HG03139 (cell line): Measurements from ENCODE around the gene IFT20.
"Not testable (repeated sequence)": the region's sequence is repeated elsewhere in the genome, so short reads cannot be mapped to it uniquely, and the experiment has no call there.

ENCODE experiments used
- ATAC-seq: cut with Tn5 transposase; IDR thresholded peaks from one replicate; pipeline ENCODE4 v1.9.1; 2021; ENCODE audit not compliant: unreplicated experiment

The IFT20 gene

DNA sequence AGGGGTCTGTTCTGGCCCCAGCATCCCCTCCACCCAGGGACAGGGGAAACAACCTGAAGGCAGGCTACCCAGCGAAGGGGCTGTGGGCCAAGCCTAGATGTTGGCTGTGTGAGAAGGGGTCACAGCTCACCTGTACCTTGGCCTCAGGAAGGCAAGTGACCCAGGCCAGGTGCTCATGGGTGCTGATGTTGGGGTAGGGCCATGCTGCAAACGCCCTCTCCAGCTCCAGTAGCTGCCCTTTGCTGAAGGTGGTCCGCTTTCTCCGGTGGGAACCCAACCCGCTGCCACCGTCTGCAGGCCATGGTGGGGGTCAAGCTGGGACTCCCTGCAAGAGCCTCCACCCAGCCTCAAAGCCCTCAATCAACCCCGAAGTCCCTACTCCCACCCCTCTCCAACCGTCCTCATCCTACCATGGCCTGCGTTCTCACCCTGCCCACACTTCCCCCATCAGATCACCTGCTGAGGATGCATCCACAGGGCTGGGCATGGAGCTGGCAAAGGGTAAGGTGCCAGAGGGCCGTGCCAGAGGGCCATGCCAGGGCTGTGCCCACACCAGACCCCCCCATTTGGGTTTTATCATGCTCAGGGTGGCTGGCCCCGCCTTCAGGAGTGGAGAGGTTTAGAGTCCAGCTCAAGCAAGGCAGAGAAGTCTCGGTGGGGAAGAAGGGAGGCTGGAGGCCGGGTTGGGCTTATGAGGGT, 29.5 kb upstream of the IFT20 start, which contains the start of gene SEBOX:
TSS of gene SEBOX (minus strand) at position 535 of the 699 bp plus-strand sequence. CDS start at position 487, 48 bp downstream.
- no peak for ATAC-seq

DNA sequence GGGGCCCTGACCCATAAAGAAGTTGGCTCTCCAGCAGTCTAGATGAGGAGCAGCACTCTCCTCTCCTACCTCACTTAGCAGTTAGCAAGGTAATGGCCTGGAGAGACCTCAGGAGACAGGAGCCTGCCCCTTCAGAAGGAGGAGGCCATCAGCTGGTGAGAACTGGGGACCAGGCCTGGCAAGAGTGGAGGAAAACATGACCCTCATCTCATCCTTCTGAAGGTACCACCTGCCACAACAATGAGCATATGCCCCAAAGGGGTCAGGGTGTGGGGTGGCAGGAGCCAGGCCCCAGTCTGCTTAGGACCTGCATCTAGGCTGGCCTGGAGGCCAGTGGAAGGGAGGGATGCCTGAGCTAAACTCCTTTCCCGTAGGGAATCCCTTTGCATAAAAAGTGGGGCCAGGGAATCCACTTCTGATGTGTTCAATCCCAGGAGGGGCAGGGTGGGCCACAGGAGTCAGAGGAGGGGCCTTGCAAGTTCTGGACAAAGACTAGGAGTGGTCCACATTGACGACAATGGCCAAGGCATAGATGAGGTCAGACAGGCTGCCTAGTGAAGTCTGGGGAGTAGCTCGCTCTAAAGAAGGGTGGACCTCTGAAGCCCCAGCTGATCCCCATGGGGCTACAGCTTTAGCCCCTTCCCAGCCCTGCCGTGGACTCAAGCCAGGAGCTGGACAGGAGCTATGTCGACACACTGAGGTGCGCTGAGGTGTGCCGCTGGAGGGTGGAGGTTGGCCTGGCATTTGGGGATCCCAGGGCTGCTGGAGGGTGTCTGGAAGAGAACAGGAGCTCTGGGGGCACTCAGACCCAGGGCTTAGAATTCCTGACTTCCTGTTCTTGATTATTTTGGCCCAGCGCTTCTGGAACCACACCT, 28.7 kb upstream of the IFT20 start:
- no peak for ATAC-seq

DNA sequence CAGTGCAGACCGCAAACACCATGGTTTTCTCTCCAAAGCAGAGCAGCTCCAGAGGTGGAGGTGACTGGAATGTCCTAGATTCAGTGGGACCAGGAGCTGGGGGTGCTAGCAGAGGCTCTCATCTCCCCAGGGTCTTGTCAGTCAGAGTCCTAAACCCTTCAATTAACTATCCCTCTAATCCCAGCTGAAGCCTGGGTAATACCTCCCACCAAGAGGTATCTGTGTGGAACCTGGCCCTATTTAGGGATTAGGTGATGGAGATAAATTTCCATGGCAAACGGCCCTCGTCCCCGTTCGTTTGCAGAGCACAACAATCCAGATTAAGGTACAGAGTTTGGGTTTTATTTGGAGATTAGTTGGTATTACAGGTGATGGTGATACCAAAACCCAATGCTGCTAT, 27.9 kb upstream of the IFT20 start:
- ATAC-seq, result no peak

DNA sequence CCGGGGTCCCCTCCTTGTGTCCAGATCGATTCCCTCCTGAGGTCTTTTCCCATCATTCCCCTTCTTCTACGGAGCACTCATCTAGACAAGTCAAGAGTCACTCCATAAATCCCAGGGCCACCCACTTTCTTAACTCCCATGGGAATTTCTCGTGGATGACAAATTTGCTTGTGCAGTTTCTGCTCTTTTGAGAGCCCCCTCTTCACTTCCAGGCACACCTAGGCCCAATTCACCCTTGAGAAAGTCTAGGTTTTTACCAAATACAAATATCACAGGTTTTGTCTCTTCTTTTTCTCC, 22.6 kb upstream of the IFT20 start:
- no peak for ATAC-seq

DNA sequence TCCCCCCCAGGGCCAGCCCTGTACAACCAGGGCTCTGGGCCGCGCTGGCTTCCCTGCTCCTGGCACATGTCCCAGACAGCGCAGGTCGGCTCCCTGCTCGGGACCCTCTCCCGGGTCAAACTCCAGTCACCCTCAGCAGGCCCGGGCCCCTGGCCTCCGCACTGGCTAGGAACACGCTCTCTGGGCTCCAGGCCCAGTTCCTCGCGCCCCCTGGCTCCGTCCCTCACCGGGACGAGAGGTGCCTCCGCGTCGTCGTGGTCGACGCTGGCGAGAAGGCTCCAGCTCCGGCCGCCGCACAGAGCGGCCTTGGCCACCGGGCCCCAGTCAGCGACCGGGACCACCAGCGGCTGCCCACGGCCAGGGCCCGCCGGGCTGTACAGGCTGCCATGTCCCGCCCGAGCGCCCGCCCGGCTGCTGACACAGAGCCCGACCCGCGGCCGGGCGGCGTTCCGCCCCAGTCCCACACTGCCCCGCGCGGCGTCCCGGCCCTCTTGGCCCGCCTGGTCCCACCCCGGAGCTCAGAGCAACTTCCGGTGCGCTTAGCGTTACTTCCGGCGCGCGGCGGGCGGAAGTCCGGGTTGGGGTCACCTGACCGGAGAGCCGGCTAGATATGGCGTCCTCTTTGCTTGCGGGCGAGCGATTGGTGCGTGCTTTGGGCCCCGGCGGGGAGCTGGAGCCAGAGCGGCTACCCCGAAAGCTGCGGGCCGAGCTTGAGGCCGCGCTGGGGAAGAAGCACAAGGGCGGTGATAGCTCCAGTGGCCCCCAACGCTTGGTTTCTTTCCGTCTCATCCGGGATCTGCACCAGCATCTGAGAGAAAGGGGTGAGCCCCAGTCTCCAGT, 22.0 kb upstream of the IFT20 start, which contains the start of gene POLDIP2:
TSS of gene POLDIP2 (minus strand) at position 467 of the 840 bp plus-strand sequence. CDS start at position 388, 79 bp downstream.
- ATAC-seq, result peak; percentile 95

DNA sequence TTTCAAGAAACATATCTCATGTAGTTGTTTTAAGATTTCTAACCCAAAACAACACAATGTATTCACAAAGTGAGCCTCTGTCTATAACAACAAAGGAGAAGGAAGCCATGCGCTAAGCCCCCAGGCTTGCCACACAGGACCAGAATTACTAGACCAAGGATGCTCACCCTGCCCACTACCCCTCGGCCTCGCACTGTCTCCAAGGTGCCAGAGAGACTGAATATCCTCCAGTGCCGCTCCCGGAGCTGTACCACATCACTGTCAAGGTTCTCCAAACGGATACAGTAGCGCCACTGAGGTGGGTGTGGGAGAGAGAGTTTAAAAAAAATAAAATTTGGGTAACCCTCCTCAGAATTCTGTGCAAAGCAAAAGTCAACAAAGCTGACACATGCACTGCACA, 15.0 kb upstream of the IFT20 start:
- ATAC-seq, result no peak

DNA sequence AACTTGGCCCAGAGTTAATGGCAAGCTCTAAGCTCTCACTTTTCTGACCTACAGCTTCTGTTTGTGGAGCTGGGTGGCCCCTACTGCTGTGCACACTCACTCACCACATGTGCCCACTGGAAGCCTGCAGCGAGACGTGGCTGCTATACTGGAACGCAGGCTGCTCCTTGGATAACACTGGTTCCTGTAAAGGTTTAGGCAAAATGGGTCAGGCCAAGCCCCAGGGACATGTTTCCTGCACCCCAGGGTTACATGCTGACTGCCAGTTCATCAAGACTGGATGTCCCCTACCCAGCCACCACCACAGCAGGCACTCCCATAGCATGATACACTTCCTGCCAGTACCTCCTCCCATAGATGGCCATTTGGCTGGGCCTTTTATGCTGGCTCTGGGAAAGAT, 13.7 kb upstream of the IFT20 start:
- no peak for ATAC-seq

DNA sequence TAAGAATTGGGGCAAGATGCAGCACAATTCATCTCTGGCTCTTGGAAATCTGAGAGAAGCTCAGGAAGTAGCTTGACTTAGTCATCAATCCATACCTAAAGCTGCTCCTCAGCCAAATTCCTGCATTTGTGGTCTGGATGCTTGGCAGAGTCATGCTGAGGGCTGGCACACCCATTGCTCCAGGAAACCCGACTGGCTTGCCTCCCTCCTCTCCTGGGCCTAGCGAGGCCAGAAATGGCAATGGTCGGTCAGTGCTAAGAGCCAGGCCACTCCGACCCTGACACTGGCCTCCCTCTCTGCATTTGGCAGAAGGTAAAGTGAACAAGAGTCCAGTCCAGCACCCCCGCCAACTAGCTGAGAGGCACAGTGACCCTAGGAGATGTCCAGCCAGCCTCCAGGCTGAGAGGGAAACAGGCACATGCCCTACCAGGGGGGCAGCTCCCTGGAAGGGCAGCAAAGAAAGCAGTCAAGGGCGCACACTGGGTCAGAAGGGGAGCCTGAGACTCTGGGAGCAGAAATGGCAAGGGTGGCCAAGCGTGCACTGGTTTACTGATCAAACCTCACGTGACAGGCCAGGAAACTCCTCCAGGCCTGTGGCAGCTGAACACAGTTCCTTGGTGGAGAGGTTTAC, 12.1 kb upstream of the IFT20 start:
- no peak for ATAC-seq

DNA sequence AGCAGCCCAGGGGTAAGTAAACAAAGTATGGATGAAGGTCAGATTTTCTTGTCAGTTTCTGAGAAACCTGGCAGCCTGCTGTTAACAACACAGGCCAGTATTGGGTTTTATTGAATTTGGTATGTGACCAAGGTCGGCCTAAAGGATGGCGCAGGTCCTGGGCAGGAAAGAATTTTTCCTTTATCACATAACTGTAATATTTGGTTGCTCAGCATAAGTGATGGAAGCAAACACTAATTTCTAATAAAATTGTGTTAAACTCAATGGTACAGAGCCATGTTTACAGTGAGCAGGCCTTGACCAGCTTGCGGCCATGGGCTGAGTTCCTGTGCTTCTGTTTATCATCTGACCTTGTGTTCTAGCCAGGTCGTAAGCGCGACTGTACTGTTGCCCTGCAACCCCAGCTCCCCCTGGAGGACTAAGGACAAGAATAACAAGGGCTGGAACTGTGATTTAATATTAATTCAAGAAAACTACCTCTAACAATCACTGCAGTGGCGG, 11.5 kb upstream of the IFT20 start:
- no peak for ATAC-seq

DNA sequence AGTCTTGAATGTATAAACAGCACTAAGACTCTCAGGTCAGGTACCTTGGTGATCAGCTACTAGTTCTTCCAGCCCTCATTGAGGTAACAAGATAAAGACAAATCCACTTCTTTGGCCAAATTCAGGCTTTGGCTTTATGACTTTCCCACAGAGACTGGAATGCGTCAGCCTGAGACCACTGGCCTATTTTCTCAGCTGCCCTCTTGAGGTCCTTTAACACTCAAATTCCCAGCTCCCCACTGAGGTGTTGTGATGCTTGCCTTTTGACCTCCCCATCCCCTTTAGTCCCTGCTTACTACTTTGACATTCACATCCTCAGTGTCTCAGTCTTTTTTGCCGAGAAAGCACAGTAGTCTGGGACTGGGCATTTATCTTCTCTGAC, 10.9 kb upstream of the IFT20 start:
- no peak for ATAC-seq

DNA sequence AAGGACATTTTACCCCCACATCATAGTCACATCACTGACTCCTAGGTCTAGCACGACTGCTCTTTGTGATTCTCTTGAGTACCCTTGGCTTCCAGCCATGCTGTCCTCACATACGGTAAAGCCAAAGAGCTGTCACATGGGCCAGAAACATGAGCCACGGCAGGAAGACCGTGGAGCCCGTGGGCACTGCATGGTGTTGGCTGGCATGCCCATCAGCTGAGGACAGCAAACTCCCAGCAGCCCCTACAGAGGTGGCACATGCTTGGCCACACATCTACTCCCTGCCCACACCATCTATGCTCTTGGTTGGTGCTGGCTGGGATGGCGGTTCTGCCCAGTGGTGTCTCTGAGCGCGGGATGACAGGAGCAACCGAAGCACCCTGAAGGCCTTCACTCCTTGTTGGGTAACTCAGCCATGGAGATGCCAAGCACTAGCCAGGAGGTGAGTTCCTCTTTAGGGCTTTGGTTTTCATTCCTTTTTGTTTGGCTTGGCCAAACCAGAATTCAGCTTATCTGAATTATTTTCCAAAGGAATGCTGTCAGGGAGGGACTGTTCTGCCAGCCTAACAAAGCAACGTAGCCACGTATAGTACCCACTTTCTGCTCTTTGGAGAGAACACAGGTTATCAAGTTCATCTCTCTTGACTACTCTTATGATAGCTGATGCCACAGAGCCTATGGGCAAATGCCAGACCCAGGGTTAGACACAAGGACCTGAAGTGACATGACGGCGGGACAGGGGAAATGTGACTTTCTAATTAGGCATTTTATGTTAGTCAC, 10.3 kb upstream of the IFT20 start:
- no peak for ATAC-seq

DNA sequence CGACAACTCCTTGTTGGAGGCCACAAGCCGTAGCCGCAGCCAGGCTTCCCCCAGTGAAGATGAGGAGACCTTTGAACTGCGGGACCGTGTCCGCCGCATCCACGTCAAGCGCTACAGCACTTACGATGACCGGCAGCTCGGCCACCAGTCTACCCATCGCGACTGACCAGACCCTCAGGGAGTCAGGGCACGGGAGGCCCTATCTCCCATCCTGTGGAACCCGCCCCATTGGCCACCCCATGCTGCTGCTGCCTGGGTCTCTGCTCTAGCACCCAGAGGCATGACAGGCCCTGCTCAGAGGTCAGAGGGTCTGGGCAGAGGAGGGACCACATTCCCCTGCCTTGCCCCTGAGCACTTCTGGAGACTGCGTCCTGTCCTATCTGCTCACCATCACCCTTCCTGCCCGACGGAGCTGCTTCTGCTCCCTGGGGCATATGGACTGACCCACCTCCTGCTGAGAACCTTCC, 9.2 kb upstream of the IFT20 start:
- no peak for ATAC-seq

DNA sequence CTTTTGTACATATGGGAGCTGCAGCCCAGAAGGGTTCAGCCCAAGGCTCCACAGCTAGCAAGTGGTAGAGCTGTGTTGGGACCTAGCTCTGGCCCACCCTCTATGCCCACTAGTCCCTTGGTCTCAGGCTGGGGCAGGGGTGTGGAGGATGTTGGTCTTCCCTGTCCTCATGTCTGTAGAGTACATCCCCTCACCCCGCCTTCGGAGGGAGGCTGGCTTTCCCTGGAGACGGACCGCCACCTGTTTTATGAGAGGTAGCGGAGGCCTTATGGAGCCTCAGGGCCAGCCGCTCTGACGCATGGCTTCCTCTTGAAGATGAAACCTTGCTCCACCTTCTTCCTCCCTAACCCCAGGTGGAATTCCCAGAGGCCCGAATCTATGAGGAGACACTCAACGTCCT, 8.7 kb upstream of the IFT20 start:
- ATAC-seq, result no peak

DNA sequence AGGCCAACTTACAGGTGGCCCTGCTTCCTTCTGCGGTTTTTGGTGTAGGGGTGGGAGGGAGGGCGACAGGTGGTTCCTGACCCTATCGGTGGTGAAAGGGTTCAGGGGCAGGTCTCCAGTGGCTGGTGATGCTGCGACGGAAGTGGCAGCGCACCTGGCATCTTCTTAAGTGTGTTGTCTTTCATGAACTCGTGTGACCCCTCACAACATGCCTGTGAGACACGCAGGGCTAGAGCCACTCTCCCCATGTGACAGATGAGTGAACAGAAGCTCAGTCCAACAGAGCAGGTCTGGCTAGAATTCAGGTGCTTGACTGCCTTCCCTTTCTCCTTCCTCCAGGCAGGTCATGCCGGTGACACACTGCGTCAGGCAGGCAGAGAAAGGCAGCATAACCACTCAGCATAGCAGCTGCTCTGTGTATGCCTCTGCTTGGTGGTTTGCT, 8.2 kb upstream of the IFT20 start:
- no peak for ATAC-seq

DNA sequence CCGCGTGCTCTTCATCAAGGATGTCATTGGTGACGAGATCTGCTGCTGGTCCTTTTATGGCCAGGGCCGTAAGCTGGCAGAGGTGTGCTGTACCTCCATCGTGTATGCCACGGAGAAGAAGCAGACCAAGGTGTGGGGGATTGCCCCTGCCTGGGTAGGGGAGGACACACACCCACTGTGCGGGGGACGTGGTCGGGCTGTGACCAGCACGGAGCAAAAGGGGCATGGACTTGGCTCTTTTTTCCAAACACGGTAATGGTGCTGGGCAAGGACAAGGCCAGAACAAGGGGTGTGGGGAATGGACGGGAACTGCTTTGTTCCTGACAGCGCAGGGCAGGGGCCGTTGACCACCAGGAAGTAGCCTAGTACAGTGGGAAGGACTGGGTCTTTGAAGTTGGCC, 7.0 kb upstream of the IFT20 start:
- no peak for ATAC-seq

DNA sequence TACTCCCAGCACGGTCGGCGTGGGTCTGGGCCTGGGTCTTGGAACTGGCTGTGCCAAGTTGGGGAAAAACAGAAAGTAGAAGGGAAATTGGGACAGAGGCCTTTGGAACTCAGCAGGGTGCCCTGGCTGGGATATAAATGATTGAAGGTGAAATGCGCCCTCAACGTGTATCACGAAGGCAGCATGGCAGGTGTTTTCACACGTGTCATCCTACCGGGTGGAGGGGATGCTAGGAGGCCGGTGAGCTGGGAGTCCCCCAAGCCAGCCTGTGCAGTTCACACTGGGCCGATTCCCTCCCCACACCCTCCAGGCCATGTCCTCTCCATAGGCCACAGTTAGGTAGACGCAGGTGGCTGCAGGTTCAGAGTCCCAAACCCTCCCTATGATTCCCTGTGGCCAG, 6.2 kb upstream of the IFT20 start:
- no peak for ATAC-seq

DNA sequence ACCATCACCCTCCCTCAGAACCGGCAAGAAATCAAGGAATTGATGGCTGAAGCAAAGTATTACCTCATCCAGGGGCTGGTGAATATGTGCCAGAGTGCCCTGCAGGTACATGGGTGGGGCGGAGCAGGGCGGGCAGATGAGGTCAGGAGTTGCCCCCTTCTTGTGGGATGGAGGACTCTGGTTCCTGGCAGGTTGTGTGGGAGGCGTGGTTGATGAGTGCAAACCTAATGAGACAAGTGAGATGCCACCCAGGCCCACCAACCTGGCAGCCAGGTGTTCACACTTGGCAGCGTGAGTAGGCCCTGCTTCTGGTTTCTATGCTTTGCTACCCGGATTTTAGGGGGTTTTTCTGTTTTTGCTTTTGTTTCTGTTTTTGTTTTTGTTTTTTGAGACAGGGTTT, 5.1 kb upstream of the IFT20 start:
- ATAC-seq, result no peak

DNA sequence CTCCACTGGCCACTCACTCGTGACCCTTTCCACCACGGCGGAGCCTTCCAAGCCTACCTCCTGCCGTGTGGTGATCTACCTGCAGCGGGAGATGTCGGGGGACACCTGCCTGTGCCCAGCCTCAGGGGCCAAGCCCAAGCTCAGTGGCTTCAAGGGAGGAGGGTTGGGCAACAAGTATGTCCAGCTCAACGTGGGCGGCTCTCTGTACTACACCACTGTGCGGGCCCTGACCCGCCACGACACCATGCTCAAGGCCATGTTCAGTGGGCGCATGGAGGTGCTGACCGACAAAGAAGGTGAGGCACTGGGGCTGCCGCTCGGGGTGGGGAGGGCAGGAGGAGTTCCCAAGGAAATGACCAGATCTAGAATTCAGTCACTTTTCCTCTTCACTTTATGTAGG, 4.2 kb upstream of the IFT20 start:
- ATAC-seq, result no peak

DNA sequence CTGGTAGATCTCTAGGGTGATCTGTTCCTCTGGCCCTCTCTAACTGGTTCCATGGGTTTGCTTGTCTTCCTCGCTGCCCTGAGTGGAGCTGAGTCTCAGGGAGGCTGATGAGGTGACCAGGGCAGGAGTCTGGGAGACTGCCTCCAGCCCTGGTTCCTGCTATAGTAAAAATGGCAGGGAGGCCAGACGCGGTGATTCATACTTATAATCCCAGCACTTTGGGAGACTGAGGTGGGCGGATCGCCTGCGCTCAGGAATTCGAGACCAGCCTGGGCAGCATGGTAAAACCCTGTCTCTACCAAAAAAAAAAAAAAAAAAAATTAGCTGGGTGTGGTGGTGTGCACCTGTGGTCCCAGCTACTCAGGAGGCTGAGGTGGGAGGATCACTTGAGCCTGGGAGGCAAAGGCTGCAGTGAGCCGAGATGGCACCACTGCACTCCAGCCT, 3.5 kb upstream of the IFT20 start:
- not testable (repeated sequence) for ATAC-seq
